ENCODE results near the gene GNB2.

GNB2 gene

GRCh38 chr7:100679129-100679926 lies 5.8 kb downstream of the GNB2 start:
- H3K4me1 Mint-ChIP-seq, result peaks cover 29% of the 10 kb centered on the region
- DNase-seq, result no peak
- H3K27me3 Mint-ChIP-seq (ENCODE audit: low read depth, poor library complexity), result no peaks in the 10 kb centered on the region
- H3K4me3 Mint-ChIP-seq, result no peak overlapping the region
- no peak for TF ChIP-seq CTCF (IDR thresholded peaks at IDR 0.05)
- peak overlapping the region; percentile 98 for H3K27ac Mint-ChIP-seq
- H3K9me3 Mint-ChIP-seq, result no peaks in the 10 kb centered on the region
- H3K36me3 Mint-ChIP-seq (ENCODE audit: low read depth), result peaks cover 14% of the 10 kb centered on the region

- H3K36me3 Mint-ChIP-seq (ENCODE audit: low read depth), result peaks cover 14% of the 10 kb centered on the region
- H3K4me1 Mint-ChIP-seq, result peaks cover 29% of the 10 kb centered on the region
- H3K27ac Mint-ChIP-seq, result peak overlapping the region; percentile 83
- no peak for TF ChIP-seq CTCF (IDR thresholded peaks at IDR 0.05)
- H3K4me3 Mint-ChIP-seq, result no peak overlapping the region
- H3K27me3 Mint-ChIP-seq (ENCODE audit: low read depth, poor library complexity), result no peaks in the 10 kb centered on the region
- no peaks in the 10 kb centered on the region for H3K9me3 Mint-ChIP-seq
- no peak for DNase-seq
Measured at GRCh38 chr7:100679927-100680575, 6.5 kb downstream of the GNB2 start.

GRCh38 chr7:100680576-100681271 lies 7.2 kb downstream of the GNB2 start:
- no peak for DNase-seq
- no peaks in the 10 kb centered on the region for H3K9me3 Mint-ChIP-seq
- TF ChIP-seq CTCF (IDR thresholded peaks at IDR 0.05), result no peak
- peaks cover 20% of the 10 kb centered on the region for H3K36me3 Mint-ChIP-seq (ENCODE audit: low read depth)
- peaks cover 29% of the 10 kb centered on the region for H3K4me1 Mint-ChIP-seq
- H3K27me3 Mint-ChIP-seq (ENCODE audit: low read depth, poor library complexity), result no peaks in the 10 kb centered on the region
- H3K27ac Mint-ChIP-seq, result no peak overlapping the region
- H3K4me3 Mint-ChIP-seq, result no peak overlapping the region

- no peak for DNase-seq
- Mint-ChIP-seq H3K27ac (no peak overlapping the region), H3K9me3 (no peaks in the 10 kb centered on the region), H3K27me3 (ENCODE audit: low read depth, poor library complexity) (no peaks in the 10 kb centered on the region), H3K4me3 (no peak overlapping the region), H3K36me3 (ENCODE audit: low read depth) (peaks cover 20% of the 10 kb centered on the region), H3K4me1 (peaks cover 24% of the 10 kb centered on the region)
- no peak for TF ChIP-seq CTCF (IDR thresholded peaks at IDR 0.05)
Measured at GRCh38 chr7:100681491-100682227, 8.1 kb downstream of the GNB2 start.

- no peak for TF ChIP-seq CTCF (IDR thresholded peaks at IDR 0.05)
- DNase-seq, result no peak
- no peak overlapping the region for H3K27ac Mint-ChIP-seq
- H3K9me3 Mint-ChIP-seq, result no peaks in the 10 kb centered on the region
- peaks cover 20% of the 10 kb centered on the region for H3K4me1 Mint-ChIP-seq
- H3K4me3 Mint-ChIP-seq, result no peak overlapping the region
- peaks cover 20% of the 10 kb centered on the region for H3K36me3 Mint-ChIP-seq (ENCODE audit: low read depth)
- H3K27me3 Mint-ChIP-seq (ENCODE audit: low read depth, poor library complexity), result no peaks in the 10 kb centered on the region
Measured at GRCh38 chr7:100682228-100682741, 8.7 kb downstream of the GNB2 start.
